ENCODE results near the gene KNTC1. TPM values are rescaled to one million over a fixed set of nuclear protein-coding genes. Genes with fewer than 3 reads are reported as not detected.
"Not testable (repeated sequence)": the region's sequence is repeated elsewhere in the genome, so short reads cannot be mapped to it uniquely, and the experiment has no call there.

KNTC1 gene
- 39.7 and 41.7 TPM in 2 replicates for total RNA-seq (2014; rRNA removed)
- polyA plus RNA-seq (2012): 5.2 TPM

- DNase-seq (ENCODE audit: low read depth): peak; percentile 100
Observed at GRCh38 chr12:122526683-122527477, at the start of gene KNTC1, which contains the start of gene RSRC2. KNTC1 (plus strand) TSS chr12:122527249; CDS start chr12:122530064, 2,815 bp downstream. RSRC2 (minus strand) TSS chr12:122526936; CDS start chr12:122526853, 83 bp downstream.

- DNase-seq (ENCODE audit: low read depth): no peak
Observed at GRCh38 chr12:122480753-122481152, 46.3 kb upstream of the KNTC1 start.

GRCh38 chr12:122481861-122482260 lies 45.2 kb upstream of the KNTC1 start:
- no peak for DNase-seq (ENCODE audit: low read depth)

- no peak for DNase-seq (ENCODE audit: low read depth)
Observed at GRCh38 chr12:122483969-122484368, 43.1 kb upstream of the KNTC1 start.

GRCh38 chr12:122484385-122484784 lies 42.7 kb upstream of the KNTC1 start:
- not testable (repeated sequence) for DNase-seq (ENCODE audit: low read depth)

- DNase-seq (ENCODE audit: low read depth): peak; percentile 37
Observed at GRCh38 chr12:122486360-122486759, 40.7 kb upstream of the KNTC1 start.

GRCh38 chr12:122486805-122487426 lies 40.1 kb upstream of the KNTC1 start:
- no peak for DNase-seq (ENCODE audit: low read depth)

- DNase-seq (ENCODE audit: low read depth): not testable (repeated sequence)
Observed at GRCh38 chr12:122487807-122488206, 39.2 kb upstream of the KNTC1 start.

- DNase-seq (ENCODE audit: low read depth): no peak
Observed at GRCh38 chr12:122489038-122489437, 38.0 kb upstream of the KNTC1 start.

- DNase-seq (ENCODE audit: low read depth): no peak
Observed at GRCh38 chr12:122491991-122492390, 35.1 kb upstream of the KNTC1 start.

- not testable (repeated sequence) for DNase-seq (ENCODE audit: low read depth)
Observed at GRCh38 chr12:122493222-122493621, 33.8 kb upstream of the KNTC1 start.

GRCh38 chr12:122495258-122495657 lies 31.8 kb upstream of the KNTC1 start:
- DNase-seq (ENCODE audit: low read depth): no peak

- DNase-seq (ENCODE audit: low read depth): peak; percentile 62
Observed at GRCh38 chr12:122499991-122500684, 26.9 kb upstream of the KNTC1 start.

GRCh38 chr12:122500685-122501488 lies 26.2 kb upstream of the KNTC1 start, which contains the start of gene ZCCHC8:
ZCCHC8 (minus strand) TSS chr12:122500932; CDS start chr12:122500840, 92 bp downstream.
- peak; percentile 98 for DNase-seq (ENCODE audit: low read depth)

GRCh38 chr12:122501489-122501989 lies 25.5 kb upstream of the KNTC1 start:
- DNase-seq (ENCODE audit: low read depth): no peak

GRCh38 chr12:122503147-122503751 lies 23.8 kb upstream of the KNTC1 start:
- no peak for DNase-seq (ENCODE audit: low read depth)

- DNase-seq (ENCODE audit: low read depth): no peak
Observed at GRCh38 chr12:122503783-122504590, 23.1 kb upstream of the KNTC1 start.

- no peak for DNase-seq (ENCODE audit: low read depth)
Observed at GRCh38 chr12:122505419-122506051, 21.5 kb upstream of the KNTC1 start.

GRCh38 chr12:122506393-122506938 lies 20.6 kb upstream of the KNTC1 start:
- DNase-seq (ENCODE audit: low read depth): no peak
